CD14-positive monocyte (primary cell): ENCODE measurements around the gene UBE2E2. TPM values are rescaled to one million over a fixed set of nuclear protein-coding genes. Genes with fewer than 3 reads are reported as not detected.
A peak's percentile ranks its signal among the peaks of the same experiment; 100 is the strongest.

Source experiments
- DNase-seq, 3 donors: peaks; one replicate each; pipeline ENCODE4 v3.0.0-alpha.2; 2011 to 2022
- H2AFZ ChIP-seq: 2 replicates; pipeline ENCODE4 v1.6.0; 2012; ENCODE audit warnings: mild to moderate bottlenecking, low read depth, low read length, inconsistent platforms; ENCODE audit not compliant: insufficient read depth, poor library complexity, severe bottlenecking
- H3K27ac ChIP-seq, 2 donors: 1 replicate in 1 of 2; 2 replicates in 1 of 2; pipeline ENCODE4 v1.5.1; 2012 to 2013; ENCODE audit warnings: low read length in 2 of 2, control low read depth in 1 of 2, inconsistent platforms in 1 of 2, low read depth in 1 of 2, mild to moderate bottlenecking in 1 of 2
- H3K27me3 ChIP-seq, 2 donors: one replicate each; pipeline versions ENCODE4 v1.6.0 to v1.6.1; 2011 to 2013; ENCODE audit warnings: low read length in 2 of 2; ENCODE audit not compliant: control insufficient read depth in 2 of 2, insufficient read depth in 2 of 2
- H3K36me3 ChIP-seq, 2 donors: replicated peaks in 1 of 2; 1 replicate in 1 of 2; 2 replicates in 1 of 2; pipeline versions ENCODE4 v1.5.1 to v1.6.1; 2012 to 2013; ENCODE audit warnings: low read length in 2 of 2, control low read depth in 1 of 2, inconsistent platforms in 1 of 2, mild to moderate bottlenecking in 1 of 2; ENCODE audit not compliant: insufficient read depth in 2 of 2, control insufficient read depth in 1 of 2
- H3K4me1 ChIP-seq, 2 donors: 1 replicate in 1 of 2; 2 replicates in 1 of 2; pipeline versions ENCODE4 v1.5.1 to v1.6.1; 2012 to 2013; ENCODE audit warnings: low read length in 2 of 2, control low read depth in 1 of 2, inconsistent platforms in 1 of 2, mild to moderate bottlenecking in 1 of 2, moderate library complexity in 1 of 2; ENCODE audit not compliant: insufficient read depth in 2 of 2, control insufficient read depth in 1 of 2
- H3K4me2 ChIP-seq: replicated peaks from 2 replicates; pipeline ENCODE3; 2012; ENCODE audit warnings: low read length, moderate library complexity, mild to moderate bottlenecking; ENCODE audit not compliant: poor library complexity, severe bottlenecking; ENCODE audit errors: extremely low read depth
- H3K4me3 ChIP-seq, 3 experiments: fragments of 200-600 bp in 1 of 3; sonication (generic) in 1 of 3; replicated peaks in 1 of 3; 1 replicate in 2 of 3; 2 replicates in 1 of 3; pipeline ENCODE4 v1.5.1; 2011 to 2013; ENCODE audit warnings: low read length in 3 of 3, mild to moderate bottlenecking in 3 of 3, control low read depth in 2 of 3, low read depth in 2 of 3, inconsistent platforms in 1 of 3, moderate library complexity in 1 of 3
- H3K79me2 ChIP-seq: 2 replicates; pipeline ENCODE4 v1.6.0; 2012; ENCODE audit warnings: mild to moderate bottlenecking, control low read depth, inconsistent platforms, low read length, moderate library complexity; ENCODE audit not compliant: insufficient read depth
- H3K9ac ChIP-seq: 2 replicates; pipeline ENCODE4 v1.6.0; 2017; ENCODE audit warnings: low read length, mild to moderate bottlenecking; ENCODE audit not compliant: insufficient read depth, poor library complexity, severe bottlenecking
- H3K9me3 ChIP-seq, 2 donors: replicated peaks in 1 of 2; 1 replicate in 1 of 2; 2 replicates in 1 of 2; pipeline versions ENCODE4 v1.5.1 to v1.6.1; 2012 to 2013; ENCODE audit warnings: low read length in 2 of 2, control low read depth in 1 of 2; ENCODE audit not compliant: control insufficient read depth in 1 of 2, insufficient read depth in 1 of 2
- H4K20me1 ChIP-seq: 2 replicates; pipeline ENCODE4 v1.6.0; 2012; ENCODE audit warnings: mild to moderate bottlenecking, low read length, control low read depth, moderate library complexity; ENCODE audit not compliant: insufficient read depth
- H3K27ac Mint-ChIP-seq, 7 donors: one replicate each; pipeline ENCODE4 v1.8.0; 2020; ENCODE audit warnings: mild to moderate bottlenecking in 7 of 7, mixed read lengths in 7 of 7, moderate library complexity in 6 of 7, inconsistent platforms in 2 of 7
- H3K27me3 Mint-ChIP-seq, 3 donors: one replicate each; pipeline ENCODE4 v1.8.0; 2021 to 2022; ENCODE audit warnings: low read depth in 3 of 3, mild to moderate bottlenecking in 3 of 3, mixed read lengths in 3 of 3, moderate library complexity in 3 of 3, inconsistent platforms in 1 of 3
- H3K36me3 Mint-ChIP-seq, 2 donors: one replicate each; pipeline ENCODE4 v1.8.0; 2020; ENCODE audit warnings: mixed read lengths in 2 of 2, inconsistent platforms in 1 of 2, mild to moderate bottlenecking in 1 of 2
- H3K4me1 Mint-ChIP-seq: one replicate; pipeline ENCODE4 v1.8.0; 2020; ENCODE audit warnings: mild to moderate bottlenecking, mixed read lengths
- H3K4me3 Mint-ChIP-seq, 2 donors: one replicate each; pipeline ENCODE4 v1.8.0; 2020; ENCODE audit warnings: mild to moderate bottlenecking in 2 of 2, mixed read lengths in 2 of 2, moderate library complexity in 1 of 2
- H3K9me3 Mint-ChIP-seq, 7 donors: one replicate each; pipeline ENCODE4 v1.8.0; 2020 to 2022; ENCODE audit warnings: mixed read lengths in 7 of 7, mild to moderate bottlenecking in 6 of 7, moderate library complexity in 6 of 7, inconsistent platforms in 2 of 7
- WGBS: methylation state at CpG from one replicate; pipeline ENCODE4 v1.1.5; 2013; ENCODE audit warnings: missing lambda C conversion rate; ENCODE audit not compliant: insufficient coverage; 5-methylcytosine and 5-hydroxymethylcytosine counted together
- intact Hi-C, 2 donors: fragments of 100-400 bp; cut with micrococcal nuclease; formaldehyde crosslinking; loops; one replicate each; pipeline versions ENCODE4 v1.15.0 to v1.15.1; 2023
- polyA plus RNA-seq, 3 donors: library from polyadenylated mRNA; depleted of rRNA in 1 of 3; unstranded in 2 of 3; stranded (reverse) in 1 of 3; fragments of 300-500 nt in 2 of 3; fragments of >200 nt in 1 of 3; fragmentation: Illumina TruSeq in 2 of 3; gene quantifications; 1 replicate in 2 of 3; 2 replicates in 1 of 3; pipeline ENCODE4 v1.2.3, GENCODE V29; 2012 to 2021
- TF ChIP-seq, protein P1 (sequence below): fragments of 200-600 bp; IDR thresholded peaks from one replicate; pipeline ENCODE4 v1.8.0; 2022; ENCODE audit warnings: antibody characterized with exemption, mild to moderate bottlenecking

The UBE2E2 gene
- polyA plus RNA-seq, 3 donors = 25.8 to 78.0 (median 66.3) TPM

GRCh38 chr3:23488618-23489017, 285.5 kb downstream of the UBE2E2 start:
- H2AFZ ChIP-seq = no peak overlapping the region
- 100% methylated on average over 1 of the region's 3 CpGs for WGBS
- Mint-ChIP-seq H3K36me3 (peaks cover 7 to 10% of the 10 kb centered on the region in 2 donors), H3K9me3 (peaks cover 16 to 25% (median 22%) of the 10 kb centered on the region in 7 donors), H3K27ac (no peak overlapping the region), H3K4me3 (no peak overlapping the region), H3K4me1 (peaks cover 6% of the 10 kb centered on the region), H3K27me3 (peaks cover 0 to 3% (median 0%) of the 10 kb centered on the region in 3 donors)
- H3K4me2 ChIP-seq = no peak overlapping the region
- no peak for DNase-seq
- H3K36me3 ChIP-seq = peaks cover 0 to 8% of the 10 kb centered on the region in 2 donors
- H3K27ac ChIP-seq = no peak overlapping the region
- H4K20me1 ChIP-seq = peaks cover 10% of the 10 kb centered on the region
- no peaks in the 10 kb centered on the region for H3K27me3 ChIP-seq
- H3K9ac ChIP-seq = no peak overlapping the region
- peaks cover 16 to 24% of the 10 kb centered on the region in 2 donors for H3K9me3 ChIP-seq
- no peaks in the 10 kb centered on the region for H3K79me2 ChIP-seq
- H3K4me1 ChIP-seq = peaks cover 0 to 2% of the 10 kb centered on the region in 2 donors
- TF ChIP-seq, protein P1, sequence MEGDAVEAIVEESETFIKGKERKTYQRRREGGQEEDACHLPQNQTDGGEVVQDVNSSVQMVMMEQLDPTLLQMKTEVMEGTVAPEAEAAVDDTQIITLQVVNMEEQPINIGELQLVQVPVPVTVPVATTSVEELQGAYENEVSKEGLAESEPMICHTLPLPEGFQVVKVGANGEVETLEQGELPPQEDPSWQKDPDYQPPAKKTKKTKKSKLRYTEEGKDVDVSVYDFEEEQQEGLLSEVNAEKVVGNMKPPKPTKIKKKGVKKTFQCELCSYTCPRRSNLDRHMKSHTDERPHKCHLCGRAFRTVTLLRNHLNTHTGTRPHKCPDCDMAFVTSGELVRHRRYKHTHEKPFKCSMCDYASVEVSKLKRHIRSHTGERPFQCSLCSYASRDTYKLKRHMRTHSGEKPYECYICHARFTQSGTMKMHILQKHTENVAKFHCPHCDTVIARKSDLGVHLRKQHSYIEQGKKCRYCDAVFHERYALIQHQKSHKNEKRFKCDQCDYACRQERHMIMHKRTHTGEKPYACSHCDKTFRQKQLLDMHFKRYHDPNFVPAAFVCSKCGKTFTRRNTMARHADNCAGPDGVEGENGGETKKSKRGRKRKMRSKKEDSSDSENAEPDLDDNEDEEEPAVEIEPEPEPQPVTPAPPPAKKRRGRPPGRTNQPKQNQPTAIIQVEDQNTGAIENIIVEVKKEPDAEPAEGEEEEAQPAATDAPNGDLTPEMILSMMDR = no peak
- intact Hi-C loops = no loop called here
- H3K4me3 ChIP-seq = no peak overlapping the region

DNA sequence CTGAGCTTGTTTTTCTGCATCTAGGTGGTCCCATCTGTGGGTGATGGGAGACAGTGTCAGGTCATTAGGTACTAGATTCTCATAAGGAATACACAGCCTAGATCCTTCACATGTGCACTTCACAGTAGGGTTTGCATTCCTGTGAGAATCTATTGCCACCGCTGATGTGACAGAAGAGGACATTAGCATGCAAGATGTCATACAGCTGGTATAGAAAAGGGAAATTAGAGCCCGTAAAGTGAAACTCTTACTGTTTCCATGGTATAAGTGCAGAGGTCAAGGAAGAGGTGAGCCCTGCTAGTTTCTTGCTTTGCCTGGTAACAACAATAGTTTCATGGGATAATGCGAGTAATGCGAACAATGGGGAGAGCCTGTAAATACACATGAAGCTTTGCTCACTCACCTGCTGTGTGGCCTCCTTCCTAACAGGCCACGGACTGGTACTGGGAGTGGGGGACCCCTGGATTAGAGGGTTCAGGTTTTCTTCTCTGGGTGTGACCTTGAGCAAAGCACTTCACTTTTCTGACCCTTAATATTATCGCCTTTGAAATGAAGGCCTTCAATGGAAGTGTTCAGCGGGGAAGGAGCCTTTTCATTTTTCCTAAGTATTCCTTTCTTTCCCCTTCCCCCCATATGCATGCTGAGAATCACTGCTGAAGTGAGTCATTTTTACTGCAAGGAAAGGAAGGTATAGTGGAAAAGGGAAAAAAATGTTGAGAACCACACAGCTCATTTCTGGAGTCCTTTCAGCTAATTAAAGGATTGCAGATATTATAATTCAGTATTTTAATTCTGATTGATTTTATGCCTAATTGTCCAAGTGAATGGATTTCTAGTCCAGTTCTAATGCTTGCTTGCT, 286.4 kb downstream of the UBE2E2 start:
- Histone ChIP-seq H2AFZ (no peak overlapping the region), H3K9me3 (peaks cover 16 to 24% of the 10 kb centered on the region in 2 donors), H3K9ac (no peak overlapping the region), H3K4me2 (no peak overlapping the region), H3K4me3 (no peak overlapping the region), H4K20me1 (peaks cover 10% of the 10 kb centered on the region), H3K4me1 (peaks cover 0 to 2% of the 10 kb centered on the region in 2 donors), H3K79me2 (no peaks in the 10 kb centered on the region), H3K36me3 (peaks cover 0 to 8% of the 10 kb centered on the region in 2 donors), H3K27me3 (no peaks in the 10 kb centered on the region), H3K27ac (no peak overlapping the region)
- Mint-ChIP-seq H3K27me3 (peaks cover 0 to 3% (median 0%) of the 10 kb centered on the region in 3 donors), H3K4me1 (peaks cover 3% of the 10 kb centered on the region), H3K36me3 (peaks cover 5 to 8% of the 10 kb centered on the region in 2 donors), H3K9me3 (peaks cover 15 to 24% (median 20%) of the 10 kb centered on the region in 7 donors), H3K27ac (peak overlapping the region in 1 of 7 donors; percentile 5), H3K4me3 (no peak overlapping the region)
- WGBS = 61% methylated on average over 3 of the region's 7 CpGs
- TF ChIP-seq, protein P1 = no peak
- no peak for DNase-seq
- intact Hi-C loops = no loop called here
